ENCODE data around the gene NCOA1. TPM values are rescaled to one million over a fixed set of nuclear protein-coding genes. Genes with fewer than 3 reads are reported as not detected.

Gene NCOA1
- total RNA-seq, 1 experiment from 2014 or later = 15.4 TPM

DNA sequence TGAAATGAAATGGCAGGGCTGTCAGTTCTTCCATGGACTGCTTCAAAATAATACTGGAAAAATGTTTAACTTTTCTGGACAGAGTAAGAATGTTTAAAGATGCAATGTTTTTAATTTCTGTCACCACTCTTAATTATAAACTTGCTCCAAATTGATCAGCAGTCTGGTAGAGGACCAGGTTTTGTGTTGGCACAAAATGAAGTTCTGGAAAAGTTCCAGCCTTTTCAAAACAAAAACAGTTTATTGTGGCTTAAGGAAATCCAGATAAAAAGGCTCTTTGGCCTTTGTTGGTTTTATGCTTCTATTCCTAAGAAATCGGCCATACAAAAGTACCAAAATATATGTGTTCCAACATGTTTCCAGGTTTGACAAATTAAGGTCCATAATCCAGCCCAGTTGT lies 253.3 kb downstream of the NCOA1 start:
- CTCF ChIA-PET = interaction anchor here (0.6 kb wide), 1 partner anchor 22 kb away, joined by 4 read pairs; no protein-coding TSS in a partner anchor
- no peaks in the 10 kb centered on the region for H3K4me1 Mint-ChIP-seq (ENCODE audit: insufficient read depth, unreplicated experiment)
- H3K4me3 Mint-ChIP-seq (ENCODE audit: unreplicated experiment) = no peak overlapping the region
- no TSS peak for BruUV-seq (replicated peaks)
- no peak overlapping the region for H3K27ac Mint-ChIP-seq (ENCODE audit: low read depth, unreplicated experiment)
- TF ChIP-seq, protein P1, sequence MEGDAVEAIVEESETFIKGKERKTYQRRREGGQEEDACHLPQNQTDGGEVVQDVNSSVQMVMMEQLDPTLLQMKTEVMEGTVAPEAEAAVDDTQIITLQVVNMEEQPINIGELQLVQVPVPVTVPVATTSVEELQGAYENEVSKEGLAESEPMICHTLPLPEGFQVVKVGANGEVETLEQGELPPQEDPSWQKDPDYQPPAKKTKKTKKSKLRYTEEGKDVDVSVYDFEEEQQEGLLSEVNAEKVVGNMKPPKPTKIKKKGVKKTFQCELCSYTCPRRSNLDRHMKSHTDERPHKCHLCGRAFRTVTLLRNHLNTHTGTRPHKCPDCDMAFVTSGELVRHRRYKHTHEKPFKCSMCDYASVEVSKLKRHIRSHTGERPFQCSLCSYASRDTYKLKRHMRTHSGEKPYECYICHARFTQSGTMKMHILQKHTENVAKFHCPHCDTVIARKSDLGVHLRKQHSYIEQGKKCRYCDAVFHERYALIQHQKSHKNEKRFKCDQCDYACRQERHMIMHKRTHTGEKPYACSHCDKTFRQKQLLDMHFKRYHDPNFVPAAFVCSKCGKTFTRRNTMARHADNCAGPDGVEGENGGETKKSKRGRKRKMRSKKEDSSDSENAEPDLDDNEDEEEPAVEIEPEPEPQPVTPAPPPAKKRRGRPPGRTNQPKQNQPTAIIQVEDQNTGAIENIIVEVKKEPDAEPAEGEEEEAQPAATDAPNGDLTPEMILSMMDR (IDR thresholded peaks at IDR 0.05; ENCODE audit: unreplicated experiment) = no peak
- peaks cover 15% of the 10 kb centered on the region for H3K36me3 Mint-ChIP-seq (ENCODE audit: insufficient read depth, unreplicated experiment)
- intact Hi-C loops (cut with micrococcal nuclease) = no loop called here
- H3K9me3 Mint-ChIP-seq (ENCODE audit: unreplicated experiment) = no peaks in the 10 kb centered on the region
- POLR2A ChIA-PET = no interaction called here
- H3K27me3 Mint-ChIP-seq (ENCODE audit: insufficient read depth, unreplicated experiment) = no peaks in the 10 kb centered on the region
- no peak for DNase-seq (ENCODE audit: unreplicated experiment)

DNA sequence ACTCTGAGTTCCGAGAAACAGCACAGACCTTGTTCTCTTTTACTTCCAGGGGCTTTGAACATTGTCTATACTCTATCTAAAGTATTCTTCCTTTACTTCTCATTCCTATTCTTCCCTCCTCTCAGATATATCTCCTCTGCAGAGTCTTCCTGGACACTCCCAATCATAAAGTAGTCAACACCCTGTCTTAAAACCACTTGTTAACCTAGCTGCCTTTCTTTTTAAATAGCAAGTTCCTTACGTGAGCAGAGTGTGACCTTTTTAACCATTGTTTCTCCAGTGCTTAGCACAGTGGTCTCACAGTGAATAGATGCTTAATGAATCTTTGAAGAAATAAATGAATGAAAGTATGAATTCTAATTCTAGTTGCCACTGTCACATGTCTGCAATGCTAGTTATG lies 254.8 kb downstream of the NCOA1 start:
- Mint-ChIP-seq H3K4me3 (ENCODE audit: unreplicated experiment) (no peak overlapping the region), H3K9me3 (ENCODE audit: unreplicated experiment) (no peaks in the 10 kb centered on the region), H3K27ac (ENCODE audit: low read depth, unreplicated experiment) (no peak overlapping the region), H3K36me3 (ENCODE audit: insufficient read depth, unreplicated experiment) (peaks cover 9% of the 10 kb centered on the region), H3K4me1 (ENCODE audit: insufficient read depth, unreplicated experiment) (no peaks in the 10 kb centered on the region), H3K27me3 (ENCODE audit: insufficient read depth, unreplicated experiment) (no peaks in the 10 kb centered on the region)
- no peak for DNase-seq (ENCODE audit: unreplicated experiment)
- TF ChIP-seq, protein P1 (IDR thresholded peaks at IDR 0.05; ENCODE audit: unreplicated experiment) = no peak
- intact Hi-C loops (cut with micrococcal nuclease) = no loop called here
- no TSS peak for BruUV-seq (replicated peaks)
- ChIA-PET CTCF (no interaction called here), POLR2A (no interaction called here)

DNA sequence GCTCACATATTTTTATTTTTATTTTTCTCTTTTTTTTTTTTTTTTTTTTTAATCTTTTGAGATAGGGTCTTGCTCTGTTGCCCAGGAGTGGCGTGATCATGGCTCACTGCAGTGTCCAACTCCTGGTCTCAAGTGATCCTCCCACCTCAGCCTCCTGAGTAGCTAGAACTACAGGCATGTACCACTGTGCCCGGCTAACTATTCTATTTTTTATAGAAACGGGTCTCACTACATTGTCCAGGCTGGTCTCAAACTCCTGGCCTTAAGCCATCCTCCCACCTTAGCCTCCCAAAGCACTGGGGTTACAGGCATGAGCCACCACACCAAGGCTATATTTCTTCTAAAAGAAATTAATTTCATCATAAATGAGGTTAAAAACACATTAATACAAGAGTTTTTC lies 256.2 kb downstream of the NCOA1 start:
- DNase-seq (ENCODE audit: unreplicated experiment) = no peak
- CTCF ChIA-PET = interaction anchor here (1.0 to 1.2 kb wide), 2 partner anchors 18 to 31 kb away, joined by 3 to 4 read pairs; no protein-coding TSS in a partner anchor
- Mint-ChIP-seq H3K4me1 (ENCODE audit: insufficient read depth, unreplicated experiment) (no peaks in the 10 kb centered on the region), H3K27ac (ENCODE audit: low read depth, unreplicated experiment) (no peak overlapping the region), H3K36me3 (ENCODE audit: insufficient read depth, unreplicated experiment) (peaks cover 7% of the 10 kb centered on the region), H3K4me3 (ENCODE audit: unreplicated experiment) (no peak overlapping the region), H3K9me3 (ENCODE audit: unreplicated experiment) (no peaks in the 10 kb centered on the region), H3K27me3 (ENCODE audit: insufficient read depth, unreplicated experiment) (no peaks in the 10 kb centered on the region)
- intact Hi-C loops (cut with micrococcal nuclease) = no loop called here
- POLR2A ChIA-PET = no interaction called here
- TF ChIP-seq, protein P1 (IDR thresholded peaks at IDR 0.05; ENCODE audit: unreplicated experiment) = no peak
- no TSS peak for BruUV-seq (replicated peaks)

DNA sequence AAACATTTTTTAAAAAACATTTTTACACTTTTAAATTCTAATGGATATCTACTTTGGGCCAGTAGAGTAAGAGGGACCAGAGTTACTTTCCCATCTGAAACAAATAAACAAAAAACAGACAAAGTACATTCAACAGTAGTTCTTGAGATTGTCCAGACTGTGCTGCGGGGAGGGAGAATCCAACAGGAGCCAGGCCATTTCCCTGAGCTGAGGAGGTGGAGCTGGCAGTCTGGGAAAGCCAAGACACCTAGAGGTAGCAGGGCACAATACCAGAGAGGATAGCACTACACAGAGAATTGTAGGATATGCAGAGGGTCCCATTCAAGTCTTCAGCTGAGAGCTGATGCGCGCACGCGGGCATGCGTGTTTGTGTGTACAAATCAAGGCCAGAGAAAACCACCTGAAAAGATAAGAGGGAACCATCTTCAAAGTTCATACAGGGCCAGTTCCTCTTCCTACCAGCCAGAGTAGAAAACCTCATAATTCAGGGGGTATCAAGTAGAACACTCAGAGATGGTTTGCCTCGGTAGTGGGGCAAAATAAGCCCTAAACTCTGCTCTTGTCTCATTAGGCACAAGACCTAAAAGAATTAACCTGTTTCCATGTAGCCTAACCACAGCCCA lies 258.1 kb downstream of the NCOA1 start:
- POLR2A ChIA-PET = no interaction called here
- intact Hi-C loops (cut with micrococcal nuclease) = no loop called here
- DNase-seq (ENCODE audit: unreplicated experiment) = no peak
- H3K9me3 Mint-ChIP-seq (ENCODE audit: unreplicated experiment) = no peaks in the 10 kb centered on the region
- no peak overlapping the region for H3K4me3 Mint-ChIP-seq (ENCODE audit: unreplicated experiment)
- H3K27ac Mint-ChIP-seq (ENCODE audit: low read depth, unreplicated experiment) = no peak overlapping the region
- CTCF ChIA-PET = no interaction called here
- H3K27me3 Mint-ChIP-seq (ENCODE audit: insufficient read depth, unreplicated experiment) = no peaks in the 10 kb centered on the region
- no TSS peak for BruUV-seq (replicated peaks)
- H3K4me1 Mint-ChIP-seq (ENCODE audit: insufficient read depth, unreplicated experiment) = no peaks in the 10 kb centered on the region
- TF ChIP-seq, protein P1 (IDR thresholded peaks at IDR 0.05; ENCODE audit: unreplicated experiment) = no peak
- H3K36me3 Mint-ChIP-seq (ENCODE audit: insufficient read depth, unreplicated experiment) = peaks cover 4% of the 10 kb centered on the region

All from MCF 10A (cell line).